DND-41 (cell line): ENCODE measurements around the gene EDN2.

Experiments used
- CTCF ChIP-seq: IDR thresholded peaks from 2 replicates; pipeline ENCODE4 v1.5.1; 2012; ENCODE audit warnings: borderline replicate concordance, low read length, moderate library complexity, mild to moderate bottlenecking; ENCODE audit not compliant: poor library complexity, severe bottlenecking; ENCODE audit errors: extremely low read depth
- EZH2 ChIP-seq: IDR thresholded peaks from 3 replicates; pipeline ENCODE4 v1.6.1; 2012; ENCODE audit warnings: borderline replicate concordance, low read depth, mild to moderate bottlenecking, moderate library complexity, low read length, inconsistent platforms; ENCODE audit not compliant: severe bottlenecking

- TF ChIP-seq EZH2 (no peak), CTCF (no peak)
These were observed 48.0 kb downstream of the EDN2 start for GRCh38 chr1:41436281-41437010.
